Activated CD8-positive, alpha-beta memory T cell treated with anti-CD3 and anti-CD28 coated beads for 24 hours (primary cell): ENCODE measurements around the gene NASP.

Experiments used
- DNase-seq: peaks from one replicate; pipeline ENCODE4 v3.0.0-alpha.2; 2020

Gene NASP, protein sequence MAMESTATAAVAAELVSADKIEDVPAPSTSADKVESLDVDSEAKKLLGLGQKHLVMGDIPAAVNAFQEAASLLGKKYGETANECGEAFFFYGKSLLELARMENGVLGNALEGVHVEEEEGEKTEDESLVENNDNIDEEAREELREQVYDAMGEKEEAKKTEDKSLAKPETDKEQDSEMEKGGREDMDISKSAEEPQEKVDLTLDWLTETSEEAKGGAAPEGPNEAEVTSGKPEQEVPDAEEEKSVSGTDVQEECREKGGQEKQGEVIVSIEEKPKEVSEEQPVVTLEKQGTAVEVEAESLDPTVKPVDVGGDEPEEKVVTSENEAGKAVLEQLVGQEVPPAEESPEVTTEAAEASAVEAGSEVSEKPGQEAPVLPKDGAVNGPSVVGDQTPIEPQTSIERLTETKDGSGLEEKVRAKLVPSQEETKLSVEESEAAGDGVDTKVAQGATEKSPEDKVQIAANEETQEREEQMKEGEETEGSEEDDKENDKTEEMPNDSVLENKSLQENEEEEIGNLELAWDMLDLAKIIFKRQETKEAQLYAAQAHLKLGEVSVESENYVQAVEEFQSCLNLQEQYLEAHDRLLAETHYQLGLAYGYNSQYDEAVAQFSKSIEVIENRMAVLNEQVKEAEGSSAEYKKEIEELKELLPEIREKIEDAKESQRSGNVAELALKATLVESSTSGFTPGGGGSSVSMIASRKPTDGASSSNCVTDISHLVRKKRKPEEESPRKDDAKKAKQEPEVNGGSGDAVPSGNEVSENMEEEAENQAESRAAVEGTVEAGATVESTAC

GRCh38 chr1:45583666-45584350 lies at the start of gene NASP:
TSS of gene NASP (plus strand) at chr1:45584041. CDS start at chr1:45584147, 106 bp downstream.
- DNase-seq: peak; percentile 100

DNA sequence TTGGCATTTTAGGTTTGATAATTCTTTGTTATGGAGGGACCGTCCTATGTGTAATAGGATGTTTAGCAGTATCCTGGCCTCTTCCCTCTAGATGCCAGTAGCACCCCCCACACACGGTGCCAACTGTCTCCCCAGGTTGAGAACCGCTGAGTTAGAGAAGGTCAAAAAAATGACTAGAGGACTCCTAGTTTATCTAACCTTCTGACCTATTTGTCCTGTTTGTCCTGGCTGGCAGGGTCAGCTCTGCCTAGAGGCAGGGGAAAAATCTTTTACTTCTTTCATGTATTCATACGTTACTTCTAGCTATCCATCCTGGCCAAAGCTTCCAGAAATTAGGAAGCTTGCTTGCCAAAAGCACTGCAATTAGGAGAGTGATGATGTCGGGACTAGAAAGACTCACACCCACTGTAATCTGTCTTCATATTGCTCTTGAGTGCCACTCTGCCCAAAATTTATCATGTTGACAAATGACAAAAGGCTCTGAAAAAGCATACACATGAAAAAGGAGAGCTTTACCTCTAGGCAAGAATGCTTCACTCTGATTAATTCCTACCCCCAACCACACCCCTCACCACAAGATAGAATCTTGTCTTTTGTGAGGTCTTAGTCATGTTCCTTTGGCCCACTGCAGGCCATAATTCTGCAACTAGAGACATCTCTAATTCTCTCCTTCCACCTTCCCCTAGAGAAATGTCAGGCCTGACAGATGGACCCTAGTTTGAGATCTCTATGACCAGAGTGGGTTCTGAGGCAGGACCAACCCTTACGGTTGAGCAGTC lies 47.7 kb upstream of the NASP start:
- DNase-seq: no peak

GRCh38 chr1:45536886-45537285 lies 47.0 kb upstream of the NASP start:
- DNase-seq: no peak

GRCh38 chr1:45541193-45541592 lies 42.6 kb upstream of the NASP start:
- DNase-seq: no peak

DNA sequence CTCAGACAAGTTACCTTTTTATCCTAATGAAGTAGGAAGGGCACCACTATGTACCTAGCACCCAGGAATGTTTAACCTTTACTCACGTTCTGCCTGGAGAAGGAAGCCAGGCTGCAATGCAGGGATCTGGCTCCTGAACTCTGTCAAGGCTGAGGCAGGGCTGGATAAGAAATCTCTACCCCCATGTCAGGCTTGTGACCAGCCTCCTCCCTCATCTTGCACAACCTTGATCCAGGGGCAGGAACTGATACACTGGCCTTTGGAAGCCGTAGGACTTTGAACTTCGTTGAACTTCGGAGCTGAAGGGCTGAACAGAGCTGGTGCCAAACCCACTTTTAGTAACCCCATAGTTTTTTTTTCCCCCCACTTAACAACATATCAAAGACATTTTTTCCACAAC lies 41.2 kb upstream of the NASP start:
- DNase-seq: no peak

- peak; percentile 79 for DNase-seq
Measured at GRCh38 chr1:45543581-45544417, 40.0 kb upstream of the NASP start.

DNA sequence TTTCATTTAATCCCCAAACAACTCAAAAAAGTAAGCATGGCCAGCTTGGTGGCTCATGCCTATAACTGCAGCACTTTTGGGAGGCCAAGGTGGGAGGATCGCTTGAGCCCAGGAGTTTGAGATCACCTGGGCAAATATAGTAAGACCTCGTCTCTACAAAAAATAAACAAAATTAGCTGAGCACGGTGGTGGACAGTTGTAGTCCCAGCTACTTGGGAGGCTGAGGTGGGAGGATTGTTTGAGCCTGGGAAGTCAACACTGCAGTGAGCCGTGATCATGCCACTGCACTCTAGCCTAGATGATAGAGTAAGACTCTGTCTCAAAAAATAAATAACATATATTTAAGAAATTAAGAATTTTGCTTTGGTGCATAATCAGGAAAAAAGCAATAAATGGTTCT lies 39.3 kb upstream of the NASP start:
- DNase-seq: no peak

DNA sequence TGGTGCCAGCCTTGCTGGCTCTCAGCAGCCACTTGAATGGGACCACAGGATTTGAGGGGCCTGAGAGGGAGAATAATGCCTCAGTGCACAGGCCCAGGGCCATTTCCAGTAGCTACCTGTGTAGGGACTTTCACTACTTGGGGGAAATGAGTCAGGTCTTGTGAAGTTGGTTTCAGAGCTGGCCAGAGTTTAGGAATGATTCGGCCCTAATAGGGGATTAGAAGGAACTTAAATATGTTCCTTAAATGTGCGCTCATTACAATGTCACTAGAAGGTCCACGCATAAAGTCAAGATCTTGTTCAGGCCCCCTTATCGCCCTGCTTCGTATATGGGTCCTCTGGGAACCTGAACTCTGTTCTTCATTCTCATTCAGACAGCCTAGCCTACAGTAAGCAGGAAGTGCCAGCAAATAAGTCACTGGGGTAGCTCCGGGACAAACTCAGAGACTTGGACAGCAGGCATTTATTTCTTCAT lies 38.8 kb upstream of the NASP start:
- no peak for DNase-seq

DNA sequence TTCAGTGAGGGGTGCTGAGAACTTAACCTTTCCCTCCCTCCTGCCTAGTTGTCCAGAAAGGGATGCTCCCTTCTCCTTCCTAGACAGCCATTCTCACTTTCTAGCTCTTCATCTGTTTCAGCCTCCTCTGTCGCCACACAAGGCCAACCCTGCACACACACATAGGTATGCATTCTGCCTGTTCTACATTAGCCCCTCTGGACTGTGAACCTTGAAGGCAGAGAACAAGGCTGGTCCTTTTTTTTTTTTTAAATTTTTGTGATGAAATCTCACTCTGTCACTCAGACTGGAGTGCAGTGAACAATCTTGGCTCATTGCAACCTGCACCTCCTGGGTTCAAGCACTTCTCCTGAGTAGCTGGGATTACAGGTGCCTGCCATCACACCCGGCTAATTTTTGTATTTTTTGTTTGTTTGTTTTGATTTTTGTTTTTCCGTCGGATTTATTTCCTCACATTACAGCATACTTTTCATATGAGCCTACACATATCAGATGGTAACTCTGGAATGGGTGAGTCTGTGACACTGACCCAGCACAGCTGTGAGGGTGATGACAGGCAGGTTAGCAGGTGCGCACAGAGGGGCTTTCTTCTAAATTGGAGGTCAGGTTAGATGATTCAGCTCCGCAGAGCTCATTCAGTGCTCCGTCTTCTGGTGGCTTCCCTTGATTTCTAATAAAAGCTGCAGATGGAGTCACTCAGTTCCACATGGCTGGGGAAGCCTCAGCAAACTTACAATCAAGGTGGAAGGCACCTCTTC lies 38.1 kb upstream of the NASP start:
- no peak for DNase-seq

- DNase-seq: peak; percentile 97
Measured at GRCh38 chr1:45550401-45551351, 33.2 kb upstream of the NASP start, which contains the start of gene AKR1A1. TSS of gene AKR1A1 (plus strand) at chr1:45550826. CDS start at chr1:45561795, 10,969 bp downstream.

DNA sequence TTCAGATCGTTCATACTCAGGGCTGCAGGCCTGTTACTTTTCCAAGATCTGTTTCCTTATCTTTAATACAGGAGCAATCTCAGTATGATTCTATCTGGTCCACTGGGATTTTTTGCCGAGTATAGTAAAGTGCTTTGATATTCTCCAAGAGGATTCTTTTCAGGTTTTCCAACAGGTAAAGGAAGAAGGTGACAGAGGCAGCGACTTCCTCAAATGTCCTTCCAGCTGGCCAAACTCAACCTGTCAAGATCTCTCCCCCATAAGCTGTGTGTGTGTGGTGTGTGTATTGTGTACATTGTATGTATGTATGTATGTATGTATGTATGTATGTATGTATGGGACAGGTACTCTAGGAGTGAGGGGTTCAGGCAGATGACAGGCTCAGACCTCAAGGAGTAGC lies 32.2 kb upstream of the NASP start:
- no peak for DNase-seq

GRCh38 chr1:45552331-45552730 lies 31.5 kb upstream of the NASP start:
- no peak for DNase-seq

GRCh38 chr1:45554198-45554597 lies 29.6 kb upstream of the NASP start:
- no peak for DNase-seq

GRCh38 chr1:45557422-45557944 lies 26.4 kb upstream of the NASP start:
- no peak for DNase-seq

DNA sequence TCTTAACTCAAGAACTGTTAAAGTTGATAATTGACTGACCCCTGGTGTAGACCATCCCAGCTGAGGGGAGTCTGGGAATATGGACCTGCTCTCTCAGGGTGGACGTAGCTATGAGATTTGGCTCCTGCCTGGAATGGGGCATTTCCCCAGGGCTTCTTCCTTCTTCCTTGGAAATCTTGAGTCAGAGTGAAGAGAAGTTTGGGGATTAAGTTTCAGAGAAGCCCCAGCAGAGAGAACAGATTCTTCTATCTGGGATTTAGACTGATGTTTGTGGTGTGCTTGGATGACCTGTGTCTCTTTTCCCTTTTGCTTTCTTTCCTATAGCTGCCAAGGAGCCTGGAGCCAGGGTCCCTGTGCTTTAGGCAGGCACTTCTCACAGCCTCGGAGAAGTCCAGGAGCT lies 20.0 kb upstream of the NASP start:
- DNase-seq: no peak

DNA sequence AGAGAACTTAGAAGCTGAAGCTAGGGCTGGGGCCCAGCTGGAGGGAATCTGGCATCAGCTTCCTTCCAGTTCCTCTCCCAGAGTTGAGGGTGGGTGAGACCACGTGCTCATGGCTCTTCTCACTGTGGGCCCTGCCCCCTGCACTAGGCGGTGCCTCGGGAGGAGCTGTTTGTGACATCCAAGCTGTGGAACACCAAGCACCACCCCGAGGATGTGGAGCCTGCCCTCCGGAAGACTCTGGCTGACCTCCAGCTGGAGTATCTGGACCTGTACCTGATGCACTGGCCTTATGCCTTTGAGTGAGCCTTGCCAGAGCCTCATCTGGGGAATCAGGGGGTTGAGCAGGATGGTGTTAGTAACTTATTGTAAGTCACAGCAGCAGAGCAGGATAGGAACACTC lies 17.1 kb upstream of the NASP start:
- no peak for DNase-seq

DNA sequence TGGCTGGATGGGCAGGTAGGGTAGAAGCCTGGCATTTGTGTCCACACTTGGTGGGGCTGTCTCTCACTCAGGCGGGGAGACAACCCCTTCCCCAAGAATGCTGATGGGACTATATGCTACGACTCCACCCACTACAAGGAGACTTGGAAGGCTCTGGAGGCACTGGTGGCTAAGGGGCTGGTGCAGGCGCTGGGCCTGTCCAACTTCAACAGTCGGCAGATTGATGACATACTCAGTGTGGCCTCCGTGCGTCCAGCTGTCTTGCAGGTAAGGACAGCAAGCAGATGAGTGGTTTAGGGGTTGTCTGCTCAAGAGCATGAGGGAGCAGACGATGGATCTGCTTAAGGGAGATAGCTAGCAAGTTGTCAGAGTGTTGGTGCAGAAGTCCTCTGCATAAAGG lies 15.9 kb upstream of the NASP start:
- DNase-seq: no peak

GRCh38 chr1:45568421-45568820 lies 15.4 kb upstream of the NASP start:
- no peak for DNase-seq

DNA sequence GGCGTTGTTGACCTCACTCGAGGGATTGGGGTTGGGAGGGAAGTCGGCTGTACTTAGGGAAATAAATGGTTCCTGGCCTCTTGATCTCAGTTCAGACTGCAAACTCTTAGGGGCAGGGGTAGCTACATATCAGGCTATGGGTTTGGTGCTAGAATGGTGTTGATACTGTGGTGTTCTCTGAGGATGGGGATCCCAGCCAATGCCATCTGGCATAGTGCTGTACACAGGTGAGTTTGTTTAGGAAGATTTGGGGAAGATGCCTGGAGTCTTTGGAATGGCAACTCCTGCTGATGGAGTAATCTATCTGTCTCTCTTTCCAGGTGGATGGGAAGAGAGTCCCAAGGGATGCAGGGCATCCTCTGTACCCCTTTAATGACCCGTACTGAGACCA lies 14.3 kb upstream of the NASP start:
- DNase-seq: no peak
